ENCODE measurements around the gene NCKAP5.

DNA sequence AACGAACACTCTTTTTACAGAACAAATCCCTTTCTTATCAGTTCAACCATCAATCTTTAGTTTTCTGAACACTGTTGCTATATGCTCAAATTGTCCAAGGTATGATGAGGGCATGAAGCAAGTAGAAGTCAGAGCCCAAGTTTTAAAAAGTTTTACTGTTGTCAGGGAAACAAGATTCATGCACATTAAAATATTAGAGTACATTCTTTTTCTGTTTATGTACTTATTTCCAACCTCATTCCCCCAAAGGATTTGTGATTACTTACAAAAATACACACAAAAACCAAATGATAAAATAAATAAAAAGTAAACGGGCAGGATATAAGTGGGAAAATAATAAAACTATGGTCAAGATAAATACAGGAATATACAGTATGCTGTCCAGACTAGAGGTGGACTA is 15.4 kb downstream of the NCKAP5 start:
- TF ChIP-seq POLR2A (IDR thresholded peaks at IDR 0.05), result no peak
- no peak for TF ChIP-seq CTCF (IDR thresholded peaks at IDR 0.05)
